ENCODE results near the gene PSMD1. TPM values are rescaled to one million over a fixed set of nuclear protein-coding genes. Genes with fewer than 3 reads are reported as not detected.
"Not testable (repeated sequence)": the region's sequence is repeated elsewhere in the genome, so short reads cannot be mapped to it uniquely, and the experiment has no call there.

PSMD1 gene
- total RNA-seq, 4 donors from 2014 or later: 24.3 to 85.3 (median 74.7) TPM

GRCh38 chr2:231191896-231192872, 135.5 kb downstream of the PSMD1 start:
- peak; percentile 67 for DNase-seq
- TF ChIP-seq POLR2AphosphoS5 (IDR thresholded peaks at IDR 0.05): peak; percentile 77 to 87 (median 81)
- peak; percentile 87 for TF ChIP-seq EP300 (IDR thresholded peaks at IDR 0.05; ENCODE audit: low read depth)
- peak; percentile 45 to 73 (median 50) for TF ChIP-seq CTCF (IDR thresholded peaks at IDR 0.05)
- TF ChIP-seq POLR2A (IDR thresholded peaks at IDR 0.05): no peak
- 69% methylated on average over 19 of the region's 19 CpGs; no CpG with 5 or more reads in 1 of the 2 donors for WGBS, 2 donors (ENCODE audit: low coverage in 1 of 2)
- no peaks in the 10 kb centered on the region for H3K9me3 ChIP-seq
- intact Hi-C loops (cut with DNase I; ENCODE audit: low total_unique reads) (loop anchor here (5.0 kb wide), 1 partner anchor 80 kb away; no protein-coding TSS in a partner anchor), in situ Hi-C loops (cut with MboI; ENCODE audit: low pct_ligation_motif_present in 1 of 4, low pct_unique_long_range_greater_than_20kb in 1 of 4, low sequenced_read_pairs in 3 of 4) (loop anchor here in 2 of 4 donors (5.0 to 10.0 kb wide), 2 partner anchors 85 to 87 kb away; no protein-coding TSS in a partner anchor)
- H3K4me3 ChIP-seq: no peak overlapping the region
- H3K27ac ChIP-seq: peak overlapping the region; percentile 65 to 90 (median 84)
- H3K4me1 ChIP-seq: peaks cover 0 to 22% (median 16%) of the 10 kb centered on the region in 4 donors
- H3K27me3 ChIP-seq: no peaks in the 10 kb centered on the region
- H3K36me3 ChIP-seq: no peaks in the 10 kb centered on the region

DNA sequence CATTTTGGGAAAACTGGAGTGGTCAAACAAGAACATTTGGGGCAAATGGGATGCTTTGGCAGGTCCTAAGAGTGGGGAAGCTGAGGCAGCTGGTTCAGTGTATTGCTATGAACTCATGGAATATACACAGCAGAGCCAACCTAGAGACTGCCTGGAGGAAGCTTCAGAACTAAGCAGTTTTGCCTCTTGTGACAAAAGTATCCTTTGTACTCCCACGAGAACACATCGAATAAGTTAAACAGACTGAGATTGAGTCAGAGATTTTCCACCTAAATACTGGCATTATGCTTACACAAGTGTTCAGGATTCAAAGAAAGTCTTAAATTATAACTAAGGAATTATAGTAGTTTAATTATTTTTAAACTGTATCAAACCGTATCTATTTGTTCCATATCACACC, 136.5 kb downstream of the PSMD1 start:
- Histone ChIP-seq H3K36me3 (no peaks in the 10 kb centered on the region), H3K4me3 (no peak overlapping the region), H3K27me3 (no peaks in the 10 kb centered on the region), H3K9me3 (no peaks in the 10 kb centered on the region), H3K27ac (peak overlapping the region in 3 of 4 donors; percentile 43 to 90 (median 80)), H3K4me1 (peaks cover 0 to 28% (median 22%) of the 10 kb centered on the region in 4 donors)
- WGBS, 2 donors (ENCODE audit: low coverage in 1 of 2): 79 to 80% methylated on average over 3 of the region's 3 CpGs
- DNase-seq: no peak
- intact Hi-C loops (cut with DNase I; ENCODE audit: low total_unique reads): loop anchor here (5.0 kb wide), 1 partner anchor 81 kb away; no protein-coding TSS in a partner anchor
- in situ Hi-C loops (cut with MboI; ENCODE audit: low pct_ligation_motif_present in 1 of 4, low pct_unique_long_range_greater_than_20kb in 1 of 4, low sequenced_read_pairs in 3 of 4): loop anchor here in 2 of 4 donors (5.0 to 10.0 kb wide), 2 partner anchors 86 to 88 kb away; no protein-coding TSS in a partner anchor
- TF ChIP-seq POLR2AphosphoS5 (IDR thresholded peaks at IDR 0.05): no peak
- TF ChIP-seq EP300 (IDR thresholded peaks at IDR 0.05; ENCODE audit: low read depth): no peak
- TF ChIP-seq CTCF (IDR thresholded peaks at IDR 0.05): no peak
- no peak for TF ChIP-seq POLR2A (IDR thresholded peaks at IDR 0.05)

- TF ChIP-seq POLR2A (IDR thresholded peaks at IDR 0.05) (no peak), POLR2AphosphoS5 (IDR thresholded peaks at IDR 0.05) (no peak), CTCF (IDR thresholded peaks at IDR 0.05) (no peak), EP300 (IDR thresholded peaks at IDR 0.05; ENCODE audit: low read depth) (no peak)
- DNase-seq: no peak
- in situ Hi-C loops (cut with MboI; ENCODE audit: low pct_ligation_motif_present in 1 of 4, low pct_unique_long_range_greater_than_20kb in 1 of 4, low sequenced_read_pairs in 3 of 4): loop anchor here in 1 of 4 donors (10.0 kb wide), 1 partner anchor 92 kb away; no protein-coding TSS in a partner anchor
- H3K4me1 ChIP-seq: peaks cover 7 to 23% (median 13%) of the 10 kb centered on the region in 4 donors
- H3K4me3 ChIP-seq: no peak overlapping the region
- intact Hi-C loops (cut with DNase I; ENCODE audit: low total_unique reads): no loop called here
- H3K9me3 ChIP-seq: no peaks in the 10 kb centered on the region
- H3K27ac ChIP-seq: no peak overlapping the region
- 75 to 87% methylated on average over 2 to 5 of the region's 5 CpGs for WGBS, 2 donors (ENCODE audit: low coverage in 1 of 2)
- no peaks in the 10 kb centered on the region for H3K27me3 ChIP-seq
- H3K36me3 ChIP-seq: no peaks in the 10 kb centered on the region
Measured at GRCh38 chr2:231196592-231196991, 139.9 kb downstream of the PSMD1 start.

- DNase-seq; intact Hi-C loops (cut with DNase I; ENCODE audit: low total_unique reads): not testable (repeated sequence)
- 87 to 89% methylated on average over 7 of the region's 7 CpGs for whole genome bisulfite sequencing, 2 donors (ENCODE audit: low coverage in 1 of 2)
Measured at GRCh38 chr2:231197196-231197595, 140.5 kb downstream of the PSMD1 start.

More at GRCh38 chr2:231197196-231197595, 140.5 kb downstream of the PSMD1 start:
- H3K27me3 ChIP-seq, H3K4me3 ChIP-seq, H3K36me3 ChIP-seq, H3K9me3 ChIP-seq: not testable (repeated sequence)
- Histone ChIP-seq H3K27ac (peak overlapping the region in 1 of 4 donors; percentile 79), H3K4me1 (peaks cover 7 to 21% (median 13%) of the 10 kb centered on the region in 4 donors)
- in situ Hi-C loops (cut with MboI; ENCODE audit: low pct_ligation_motif_present in 1 of 4, low pct_unique_long_range_greater_than_20kb in 1 of 4, low sequenced_read_pairs in 3 of 4): loop anchor here in 1 of 4 donors (10.0 kb wide), 1 partner anchor 92 kb away; no protein-coding TSS in a partner anchor
